ENCODE measurements around the gene ADAM19. TPM values are rescaled to one million over a fixed set of nuclear protein-coding genes. Genes with fewer than 3 reads are reported as not detected.

The ADAM19 gene
- total RNA-seq, 1 experiment from 2014 or later: 0.47 TPM

GRCh38 chr5:157571357-157571827 is 4.2 kb downstream of the ADAM19 start:
- TF ChIP-seq CTCF (IDR thresholded peaks at IDR 0.05; ENCODE audit: unreplicated experiment): no peak
- Mint-ChIP-seq H3K4me1 (ENCODE audit: insufficient read depth, unreplicated experiment) (peaks cover 6% of the 10 kb centered on the region), H3K27me3 (ENCODE audit: insufficient read depth, unreplicated experiment) (no peaks in the 10 kb centered on the region), H3K4me3 (ENCODE audit: unreplicated experiment) (no peak overlapping the region), H3K9me3 (ENCODE audit: unreplicated experiment) (no peaks in the 10 kb centered on the region), H3K36me3 (ENCODE audit: insufficient read depth, unreplicated experiment) (no peaks in the 10 kb centered on the region), H3K27ac (ENCODE audit: low read depth, unreplicated experiment) (no peak overlapping the region)
- ChIA-PET POLR2A (interaction anchor here (0.6 kb wide), 1 partner anchor 9 kb away, joined by 4 read pairs; no protein-coding TSS in a partner anchor), CTCF (no interaction called here)
- intact Hi-C loops (cut with micrococcal nuclease): loop anchor here (10.0 kb wide), 2 partner anchors 93 to 143 kb away; no protein-coding TSS in a partner anchor
- DNase-seq (ENCODE audit: unreplicated experiment): no peak
- BruUV-seq (replicated peaks): no TSS peak

- ChIA-PET CTCF (interaction anchor here (0.6 kb wide), 1 partner anchor 101 kb away, joined by 4 read pairs; no protein-coding TSS in a partner anchor), POLR2A (no interaction called here)
- H3K4me3 Mint-ChIP-seq (ENCODE audit: unreplicated experiment): no peak overlapping the region
These were observed 4.9 kb downstream of the ADAM19 start for GRCh38 chr5:157570531-157571200.

GRCh38 chr5:157568720-157569119 is 6.9 kb downstream of the ADAM19 start:
- H3K36me3 Mint-ChIP-seq (ENCODE audit: insufficient read depth, unreplicated experiment): no peaks in the 10 kb centered on the region
- no peak for DNase-seq (ENCODE audit: unreplicated experiment)
- TF ChIP-seq CTCF (IDR thresholded peaks at IDR 0.05; ENCODE audit: unreplicated experiment): no peak
- no TSS peak for BruUV-seq (replicated peaks)
- H3K4me1 Mint-ChIP-seq (ENCODE audit: insufficient read depth, unreplicated experiment): no peaks in the 10 kb centered on the region
- ChIA-PET CTCF (interaction anchor here (1.1 to 1.8 kb wide), 3 partner anchors 99 to 174 kb away, joined by 3 to 5 read pairs (median 4); no protein-coding TSS in a partner anchor), POLR2A (interaction anchor here (0.6 to 1.1 kb wide), 3 partner anchors 10 to 159 kb away, joined by 3 to 4 read pairs (median 4); no protein-coding TSS in a partner anchor)
- no peak overlapping the region for H3K27ac Mint-ChIP-seq (ENCODE audit: low read depth, unreplicated experiment)
- no peaks in the 10 kb centered on the region for H3K27me3 Mint-ChIP-seq (ENCODE audit: insufficient read depth, unreplicated experiment)
- intact Hi-C loops (cut with micrococcal nuclease): no loop called here
- no peak overlapping the region for H3K4me3 Mint-ChIP-seq (ENCODE audit: unreplicated experiment)
- no peaks in the 10 kb centered on the region for H3K9me3 Mint-ChIP-seq (ENCODE audit: unreplicated experiment)

More at GRCh38 chr5:157570531-157571200, 4.9 kb downstream of the ADAM19 start:
- H3K27me3 Mint-ChIP-seq (ENCODE audit: insufficient read depth, unreplicated experiment): no peaks in the 10 kb centered on the region
- peaks cover 6% of the 10 kb centered on the region for H3K4me1 Mint-ChIP-seq (ENCODE audit: insufficient read depth, unreplicated experiment)
- no peak for DNase-seq (ENCODE audit: unreplicated experiment)
- no TSS peak for BruUV-seq (replicated peaks)
- H3K27ac Mint-ChIP-seq (ENCODE audit: low read depth, unreplicated experiment): no peak overlapping the region
- no peaks in the 10 kb centered on the region for H3K36me3 Mint-ChIP-seq (ENCODE audit: insufficient read depth, unreplicated experiment)
- intact Hi-C loops (cut with micrococcal nuclease): loop anchor here (10.0 kb wide), 2 partner anchors 94 to 144 kb away; no protein-coding TSS in a partner anchor
- no peak for TF ChIP-seq CTCF (IDR thresholded peaks at IDR 0.05; ENCODE audit: unreplicated experiment)
- no peaks in the 10 kb centered on the region for H3K9me3 Mint-ChIP-seq (ENCODE audit: unreplicated experiment)

- BruUV-seq (replicated peaks): no TSS peak
- intact Hi-C loops (cut with micrococcal nuclease): no loop called here
- Mint-ChIP-seq H3K27ac (ENCODE audit: low read depth, unreplicated experiment) (no peak overlapping the region), H3K4me3 (ENCODE audit: unreplicated experiment) (no peak overlapping the region), H3K36me3 (ENCODE audit: insufficient read depth, unreplicated experiment) (no peaks in the 10 kb centered on the region), H3K27me3 (ENCODE audit: insufficient read depth, unreplicated experiment) (no peaks in the 10 kb centered on the region), H3K4me1 (ENCODE audit: insufficient read depth, unreplicated experiment) (no peaks in the 10 kb centered on the region), H3K9me3 (ENCODE audit: unreplicated experiment) (no peaks in the 10 kb centered on the region)
- no peak for DNase-seq (ENCODE audit: unreplicated experiment)
- TF ChIP-seq CTCF (IDR thresholded peaks at IDR 0.05; ENCODE audit: unreplicated experiment): no peak
- ChIA-PET POLR2A (interaction anchor here (0.9 to 1.1 kb wide), 2 partner anchors 11 to 39 kb away, joined by 3 to 4 read pairs; no protein-coding TSS in a partner anchor), CTCF (interaction anchor here (0.6 to 1.8 kb wide), 4 partner anchors 24 to 175 kb away, joined by 3 to 5 read pairs (median 4); no protein-coding TSS in a partner anchor)
These were observed 7.4 kb downstream of the ADAM19 start for GRCh38 chr5:157568222-157568621.

Measured in MCF 10A (cell line).